ENCODE data around the gene HMGCLL1.

DNA sequence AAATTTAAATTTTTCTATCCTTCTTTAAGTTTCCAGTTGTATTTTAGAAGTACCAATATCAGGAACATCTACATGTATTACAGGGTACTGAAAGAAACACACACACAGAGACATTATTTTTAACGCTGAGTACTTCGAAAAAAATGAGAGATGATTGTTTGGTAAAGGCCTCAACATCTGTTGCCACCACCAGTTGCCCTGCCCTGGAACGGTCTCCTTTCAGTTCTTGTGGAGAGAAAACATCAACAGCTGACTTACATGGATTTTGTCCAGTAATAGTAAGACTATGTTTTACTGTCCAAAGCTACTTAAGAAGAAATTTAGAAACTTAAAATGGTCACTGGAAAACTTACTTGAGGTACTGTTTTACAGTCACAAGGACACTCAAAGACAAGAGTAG lies 16.7 kb downstream of the HMGCLL1 start:
- TF ChIP-seq, protein P1, sequence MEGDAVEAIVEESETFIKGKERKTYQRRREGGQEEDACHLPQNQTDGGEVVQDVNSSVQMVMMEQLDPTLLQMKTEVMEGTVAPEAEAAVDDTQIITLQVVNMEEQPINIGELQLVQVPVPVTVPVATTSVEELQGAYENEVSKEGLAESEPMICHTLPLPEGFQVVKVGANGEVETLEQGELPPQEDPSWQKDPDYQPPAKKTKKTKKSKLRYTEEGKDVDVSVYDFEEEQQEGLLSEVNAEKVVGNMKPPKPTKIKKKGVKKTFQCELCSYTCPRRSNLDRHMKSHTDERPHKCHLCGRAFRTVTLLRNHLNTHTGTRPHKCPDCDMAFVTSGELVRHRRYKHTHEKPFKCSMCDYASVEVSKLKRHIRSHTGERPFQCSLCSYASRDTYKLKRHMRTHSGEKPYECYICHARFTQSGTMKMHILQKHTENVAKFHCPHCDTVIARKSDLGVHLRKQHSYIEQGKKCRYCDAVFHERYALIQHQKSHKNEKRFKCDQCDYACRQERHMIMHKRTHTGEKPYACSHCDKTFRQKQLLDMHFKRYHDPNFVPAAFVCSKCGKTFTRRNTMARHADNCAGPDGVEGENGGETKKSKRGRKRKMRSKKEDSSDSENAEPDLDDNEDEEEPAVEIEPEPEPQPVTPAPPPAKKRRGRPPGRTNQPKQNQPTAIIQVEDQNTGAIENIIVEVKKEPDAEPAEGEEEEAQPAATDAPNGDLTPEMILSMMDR (IDR thresholded peaks at IDR 0.05) = no peak
- no peak for TF ChIP-seq POLR2A (IDR thresholded peaks at IDR 0.05)
